ENCODE results near the gene CXorf49B.
"Not testable (repeated sequence)": the region's sequence is repeated elsewhere in the genome, so short reads cannot be mapped to it uniquely, and the experiment has no call there.

The CXorf49B gene

DNA sequence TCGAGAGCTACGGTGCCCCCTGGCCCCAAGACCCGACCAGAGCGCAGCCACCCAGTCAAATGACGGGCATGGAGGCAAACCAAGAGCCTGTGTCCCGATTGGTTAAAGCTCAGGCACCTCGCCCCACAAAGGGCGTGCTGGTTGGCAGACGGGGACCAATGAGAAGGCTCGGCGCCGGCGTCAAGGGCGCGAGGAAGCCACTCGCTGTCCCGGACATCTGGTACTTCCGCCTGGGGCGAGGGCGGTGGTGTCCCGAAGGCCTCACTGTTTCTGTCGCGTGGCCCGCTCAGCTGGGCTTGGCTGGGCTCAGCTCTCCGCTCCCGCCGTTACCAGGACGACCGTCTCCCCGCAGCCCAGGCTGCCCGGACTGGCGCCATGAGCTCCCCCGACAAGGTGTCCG lies at the start of gene CXorf49B:
Gene CXorf49B, plus strand, starts transcription at position 301 of the 400 bp plus-strand sequence. Its CDS starts 75 bp downstream, at position 376.
- DNase-seq = not testable (repeated sequence)

DNA sequence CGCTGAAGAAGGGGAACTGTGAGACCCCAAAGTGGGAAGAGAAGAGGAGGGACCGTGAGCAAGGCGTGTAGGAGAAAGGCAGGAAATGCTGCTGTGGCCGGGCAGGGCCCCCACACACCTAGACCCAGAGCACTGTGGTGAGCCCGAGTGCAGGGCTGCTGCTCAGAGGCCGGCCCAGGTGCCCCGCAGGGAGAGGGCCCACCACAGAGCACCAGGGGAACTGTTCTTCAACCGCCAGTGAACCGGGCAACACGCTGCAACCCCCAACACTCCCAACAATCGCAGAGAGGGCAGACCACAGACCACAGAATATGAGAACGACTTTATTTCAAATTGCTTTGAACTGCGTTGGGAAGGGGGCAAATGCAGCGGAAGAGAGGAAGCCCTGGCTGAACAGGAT lies 49.1 kb upstream of the CXorf49B start:
- not testable (repeated sequence) for DNase-seq

- not testable (repeated sequence) for DNase-seq
Observed at GRCh38 chrX:71715551-71715950, 47.6 kb upstream of the CXorf49B start.

DNA sequence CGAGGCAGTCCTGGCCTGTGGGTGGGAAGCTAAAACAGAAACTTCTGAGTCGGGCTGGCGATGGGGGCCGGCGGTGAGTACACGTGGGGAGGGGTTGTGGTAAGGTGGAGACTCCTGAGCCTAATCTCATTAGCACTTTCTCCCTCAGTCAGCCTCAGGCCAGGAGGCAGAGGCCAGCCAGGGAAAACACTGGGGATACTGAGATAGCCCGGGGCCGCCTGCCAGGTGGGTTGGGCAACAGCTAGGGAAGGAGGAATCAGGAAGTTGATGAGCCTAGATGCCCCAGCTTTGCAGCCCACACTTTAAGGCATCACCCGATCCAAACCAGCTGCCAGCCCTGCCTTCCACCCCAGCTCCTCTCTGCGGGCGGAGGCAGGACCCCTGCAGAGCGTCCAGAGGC lies 46.8 kb upstream of the CXorf49B start:
- DNase-seq = not testable (repeated sequence)

- DNase-seq = not testable (repeated sequence)
Observed at GRCh38 chrX:71718185-71718584, 45.0 kb upstream of the CXorf49B start, which contains the start of gene CXorf49. CXorf49 (minus strand) TSS chrX:71718285; CDS start chrX:71718151, 134 bp downstream.

DNA sequence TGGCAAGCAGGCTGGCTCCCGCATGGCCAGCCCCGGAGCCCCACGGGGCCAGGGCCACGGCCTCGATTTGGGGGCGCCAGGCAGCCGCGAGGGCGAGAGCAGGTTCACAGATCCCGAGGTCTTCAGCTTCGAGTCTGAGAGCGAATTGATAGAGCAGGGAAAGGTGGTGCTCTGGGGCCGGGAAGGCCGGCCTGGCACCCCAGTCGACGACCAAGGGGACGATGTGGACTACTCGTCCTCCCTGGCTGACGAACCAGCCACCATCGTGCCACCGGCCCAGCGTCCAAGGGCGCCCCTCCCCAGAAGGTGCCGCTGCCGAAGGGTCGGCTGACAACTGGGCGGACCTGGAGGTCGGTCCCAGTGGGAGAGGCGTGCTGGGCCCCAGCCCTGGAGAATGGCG lies 44.0 kb upstream of the CXorf49B start:
- DNase-seq = not testable (repeated sequence)

DNA sequence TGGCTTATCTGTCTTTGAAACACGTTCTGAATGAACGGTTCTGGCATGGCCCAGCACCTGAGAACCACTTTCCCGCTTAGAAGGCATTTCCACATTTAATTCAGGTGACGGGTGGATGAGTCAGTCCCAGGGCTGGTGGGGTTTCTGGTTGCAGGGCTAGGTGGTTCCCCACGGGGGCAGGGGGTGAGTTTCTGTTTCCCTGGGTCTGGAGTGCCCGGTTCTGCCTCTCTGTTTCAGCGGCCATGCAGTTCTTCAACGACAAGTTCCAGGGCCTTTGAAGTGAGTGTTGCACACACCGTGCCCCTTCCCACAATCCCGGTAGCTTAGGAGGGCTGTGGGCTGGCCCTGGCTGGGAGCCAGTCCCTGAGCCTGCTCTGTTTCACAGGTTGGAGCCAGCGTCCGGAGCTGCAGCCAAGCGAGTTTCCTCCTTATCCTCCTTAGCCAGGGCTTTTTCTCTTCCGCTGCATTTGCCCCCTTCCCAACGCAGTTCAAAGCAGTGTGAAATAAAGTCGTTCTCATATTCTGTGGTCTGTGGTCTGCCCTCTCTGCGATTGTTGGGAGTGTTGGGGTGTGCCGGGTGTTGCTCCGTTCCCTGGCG lies 42.8 kb upstream of the CXorf49B start:
- DNase-seq = not testable (repeated sequence)

GRCh38 chrX:71760688-71761281 lies 2.4 kb upstream of the CXorf49B start:
- DNase-seq = not testable (repeated sequence)

DNA sequence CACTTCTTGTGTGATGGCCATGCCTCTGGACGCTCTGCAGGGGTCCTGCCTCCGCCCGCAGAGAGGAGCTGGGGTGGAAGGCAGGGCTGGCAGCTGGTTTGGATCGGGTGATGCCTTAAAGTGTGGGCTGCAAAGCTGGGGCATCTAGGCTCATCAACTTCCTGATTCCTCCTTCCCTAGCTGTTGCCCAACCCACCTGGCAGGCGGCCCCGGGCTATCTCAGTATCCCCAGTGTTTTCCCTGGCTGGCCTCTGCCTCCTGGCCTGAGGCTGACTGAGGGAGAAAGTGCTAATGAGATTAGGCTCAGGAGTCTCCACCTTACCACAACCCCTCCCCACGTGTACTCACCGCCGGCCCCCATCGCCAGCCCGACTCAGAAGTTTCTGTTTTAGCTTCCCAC lies 1.7 kb downstream of the CXorf49B start:
- not testable (repeated sequence) for DNase-seq

DNA sequence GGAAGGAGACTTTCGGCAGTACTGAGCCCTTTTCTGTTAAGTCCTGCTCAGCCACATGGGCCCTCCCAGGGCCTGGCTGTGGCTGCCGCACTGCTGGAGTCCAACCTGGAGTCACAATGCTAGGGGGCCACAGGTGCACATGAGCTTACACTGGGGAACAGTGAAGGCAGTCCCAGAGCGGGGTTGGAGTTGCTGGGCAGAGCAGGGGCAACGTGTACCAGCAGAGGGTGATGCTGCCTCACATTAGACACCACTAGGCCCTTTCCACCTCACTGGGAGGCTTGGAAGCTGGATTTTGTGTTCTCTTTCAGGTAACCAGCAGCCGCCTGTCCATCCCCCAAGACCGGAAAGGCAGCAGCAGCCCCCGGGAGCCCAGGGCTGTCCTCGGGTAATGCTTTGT lies 2.5 kb downstream of the CXorf49B start:
- DNase-seq = not testable (repeated sequence)

GRCh38 chrX:71767134-71767533 lies 4.0 kb downstream of the CXorf49B start:
- not testable (repeated sequence) for DNase-seq

DNA sequence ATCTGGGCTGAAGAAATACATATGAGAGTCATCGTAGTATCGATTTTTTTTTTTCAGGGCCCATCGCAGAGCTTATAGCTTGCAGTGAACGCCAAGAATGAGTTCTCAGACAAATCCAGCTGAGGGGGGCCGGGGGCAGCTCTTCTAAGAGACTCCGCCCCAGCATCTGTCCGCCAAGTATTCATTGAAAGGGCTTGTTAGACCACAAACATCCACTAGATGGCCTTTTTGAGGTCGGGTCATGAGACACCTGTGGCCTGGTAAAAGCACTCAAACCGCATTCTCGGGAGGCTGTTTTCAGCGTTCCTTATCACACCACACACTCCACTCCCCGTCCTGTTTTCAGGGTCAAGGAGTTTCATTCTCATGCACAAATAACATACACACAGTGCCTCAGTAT lies 15.2 kb downstream of the CXorf49B start:
- DNase-seq = not testable (repeated sequence)

DNA sequence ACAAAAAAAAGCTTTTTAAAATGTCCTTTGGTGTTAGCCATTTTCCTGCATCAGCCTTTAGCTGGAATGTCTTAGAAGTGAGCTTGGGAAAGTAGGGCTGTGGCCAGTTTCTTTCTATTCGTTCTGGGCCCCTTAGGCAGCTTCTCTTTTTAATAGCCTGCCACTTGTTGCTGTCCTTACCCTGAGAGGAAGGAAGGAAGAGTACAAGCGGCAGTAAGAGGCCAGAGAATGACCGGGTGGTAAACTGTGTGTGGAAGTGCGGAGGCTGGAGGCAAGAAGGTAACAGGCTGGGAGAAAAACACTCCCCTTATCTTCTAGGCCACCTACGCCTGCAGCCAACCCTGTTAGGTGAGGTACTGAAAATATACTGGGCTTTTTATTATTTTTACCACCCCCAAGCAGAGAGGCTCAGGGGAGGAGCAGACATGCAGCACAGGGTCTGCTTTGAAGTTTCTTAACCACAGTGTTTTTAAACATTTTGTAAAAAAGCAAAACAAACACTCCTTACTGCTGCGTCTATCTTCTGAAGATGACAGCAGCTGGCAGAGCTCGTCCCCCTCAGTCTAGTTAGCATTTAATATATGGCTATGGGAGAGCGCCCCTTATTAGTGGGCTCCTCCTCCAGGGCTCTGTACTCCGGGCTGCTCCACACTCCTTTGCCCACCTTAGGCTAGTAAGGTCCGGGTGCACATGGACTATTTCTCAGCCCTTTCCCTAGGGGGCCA lies 19.2 kb downstream of the CXorf49B start:
- DNase-seq = not testable (repeated sequence)

GRCh38 chrX:71782950-71783299 lies 19.8 kb downstream of the CXorf49B start:
- not testable (repeated sequence) for DNase-seq

DNA sequence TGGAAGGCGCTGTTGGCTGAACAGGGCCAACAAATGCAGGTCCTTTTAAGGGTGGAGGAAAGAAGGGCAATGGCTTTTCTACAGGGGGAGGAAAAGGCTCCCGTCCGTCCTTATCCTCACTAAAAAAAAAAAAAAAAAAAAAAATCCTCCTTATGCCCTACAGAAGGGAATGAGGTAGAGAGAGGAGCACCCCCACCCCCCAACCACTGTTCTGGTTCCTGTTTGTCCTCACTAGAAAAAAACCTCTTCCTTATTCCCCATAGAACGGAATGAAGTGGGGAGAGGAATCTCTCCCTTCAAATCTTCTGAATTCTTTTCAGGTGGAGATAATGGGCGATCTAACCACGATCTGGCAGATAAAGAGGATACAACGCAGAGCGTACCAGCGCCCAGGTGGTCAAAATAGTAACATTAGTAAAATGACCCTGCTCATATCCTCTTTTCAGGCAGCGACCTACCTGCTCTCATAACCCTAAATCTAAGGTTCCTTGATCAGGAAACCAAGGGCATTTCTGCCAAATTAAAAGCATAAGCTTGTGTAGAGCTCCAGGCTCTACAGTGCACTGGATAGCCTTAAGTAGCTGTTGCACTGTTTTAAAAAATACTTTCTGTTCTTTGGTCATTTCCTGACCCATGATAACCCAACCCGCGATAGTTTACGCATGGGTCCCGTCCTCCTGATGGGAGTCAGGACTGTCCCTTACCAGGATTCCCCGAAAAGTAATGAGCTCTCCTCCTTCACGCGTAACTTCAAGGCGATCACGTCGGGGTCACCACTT lies 20.6 kb downstream of the CXorf49B start:
- DNase-seq = not testable (repeated sequence)

DNA sequence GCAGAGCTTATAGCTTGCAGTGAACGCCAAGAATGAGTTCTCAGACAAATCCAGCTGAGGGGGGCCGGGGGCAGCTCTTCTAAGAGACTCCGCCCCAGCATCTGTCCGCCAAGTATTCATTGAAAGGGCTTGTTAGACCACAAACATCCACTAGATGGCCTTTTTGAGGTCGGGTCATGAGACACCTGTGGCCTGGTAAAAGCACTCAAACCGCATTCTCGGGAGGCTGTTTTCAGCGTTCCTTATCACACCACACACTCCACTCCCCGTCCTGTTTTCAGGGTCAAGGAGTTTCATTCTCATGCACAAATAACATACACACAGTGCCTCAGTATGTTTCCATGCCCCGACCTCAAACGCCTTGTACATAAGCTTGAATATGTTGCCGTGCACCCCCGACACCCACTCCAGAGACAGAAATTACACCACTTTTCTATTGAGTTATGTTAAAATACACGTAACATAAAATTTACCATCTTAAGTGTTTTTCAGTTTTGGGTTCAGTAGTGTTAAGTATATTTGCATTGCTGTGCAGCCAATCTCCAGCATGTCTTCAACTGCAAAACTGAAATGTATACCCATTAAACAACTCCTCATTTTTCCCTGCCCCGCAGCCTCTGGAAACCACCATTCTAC lies 21.3 kb downstream of the CXorf49B start:
- DNase-seq = not testable (repeated sequence)

DNA sequence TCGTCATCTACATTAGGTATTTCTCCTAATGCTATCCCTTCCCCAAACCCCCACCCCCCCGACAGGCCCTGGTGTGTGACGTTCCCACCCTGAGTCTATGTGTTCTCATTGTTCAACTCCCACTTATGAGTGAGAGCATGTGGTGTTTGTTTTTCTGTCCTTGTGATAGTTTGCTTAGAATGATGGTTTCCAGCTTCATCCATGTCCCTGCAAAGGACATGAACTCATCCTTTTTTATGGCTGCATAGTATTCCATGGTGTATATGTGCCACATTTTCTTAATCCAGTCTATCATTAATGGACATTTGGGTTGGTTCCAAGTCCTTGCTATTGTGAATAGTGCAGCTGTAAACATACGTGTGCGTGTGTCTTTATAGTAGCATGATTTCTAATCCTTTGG lies 43.3 kb downstream of the CXorf49B start:
- DNase-seq = not testable (repeated sequence)

DNA sequence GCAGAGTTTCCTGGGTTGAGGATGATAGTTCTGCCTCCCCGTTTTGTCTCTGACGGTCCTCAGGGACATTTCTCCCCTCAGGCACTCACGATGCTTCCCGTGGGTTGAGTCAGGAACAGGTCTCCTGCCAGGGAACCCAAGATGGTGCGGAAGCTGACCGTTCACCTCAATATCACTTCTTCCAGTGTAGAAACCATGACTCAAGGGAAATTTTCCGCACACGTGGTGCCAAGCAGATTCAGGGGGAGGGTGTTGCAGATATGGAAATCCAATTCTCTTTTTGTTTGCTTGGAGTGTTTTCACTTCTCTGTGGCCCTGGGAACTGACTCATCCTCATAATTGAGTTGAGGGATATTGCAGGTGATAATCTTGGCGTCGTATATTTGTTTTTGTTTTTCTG lies 46.7 kb downstream of the CXorf49B start:
- DNase-seq = no peak

- DNase-seq = no peak
Observed at GRCh38 chrX:71814123-71814912, 51.2 kb downstream of the CXorf49B start.

- DNase-seq = no peak
Observed at GRCh38 chrX:71815121-71815905, 52.2 kb downstream of the CXorf49B start.

- DNase-seq = no peak
Observed at GRCh38 chrX:71815906-71816156, 52.7 kb downstream of the CXorf49B start.
